ENCODE results near the gene SEC16A.

Gene SEC16A

GRCh38 chr9:136504512-136505348, 21.9 kb upstream of the SEC16A start:
- TF ChIP-seq CTCF (IDR thresholded peaks at IDR 0.05; ENCODE audit: borderline replicate concordance, control extremely low read depth, extremely low read depth, insufficient read depth, missing control alignments), result no peak
- DNase-seq (ENCODE audit: low spot score), result no peak
- in situ Hi-C loops (cut with MboI; ENCODE audit: low sequenced_read_pairs, unreplicated experiment), result no loop called here

GRCh38 chr9:136502940-136503550, 20.2 kb upstream of the SEC16A start:
- no peak for TF ChIP-seq CTCF (IDR thresholded peaks at IDR 0.05; ENCODE audit: borderline replicate concordance, control extremely low read depth, extremely low read depth, insufficient read depth, missing control alignments)

GRCh38 chr9:136502196-136502595, 19.4 kb upstream of the SEC16A start:
- in situ Hi-C loops (cut with MboI; ENCODE audit: low sequenced_read_pairs, unreplicated experiment), result no loop called here
- no peak for TF ChIP-seq CTCF (IDR thresholded peaks at IDR 0.05; ENCODE audit: borderline replicate concordance, control extremely low read depth, extremely low read depth, insufficient read depth, missing control alignments)
- DNase-seq (ENCODE audit: low spot score), result no peak

More at GRCh38 chr9:136502940-136503550, 20.2 kb upstream of the SEC16A start:
- DNase-seq (ENCODE audit: low spot score), result no peak
- in situ Hi-C loops (cut with MboI; ENCODE audit: low sequenced_read_pairs, unreplicated experiment), result no loop called here

GRCh38 chr9:136501686-136502085, 18.8 kb upstream of the SEC16A start:
- TF ChIP-seq CTCF (IDR thresholded peaks at IDR 0.05; ENCODE audit: borderline replicate concordance, control extremely low read depth, extremely low read depth, insufficient read depth, missing control alignments), result no peak
- in situ Hi-C loops (cut with MboI; ENCODE audit: low sequenced_read_pairs, unreplicated experiment), result no loop called here
- DNase-seq (ENCODE audit: low spot score), result no peak

- no peak for TF ChIP-seq CTCF (IDR thresholded peaks at IDR 0.05; ENCODE audit: borderline replicate concordance, control extremely low read depth, extremely low read depth, insufficient read depth, missing control alignments)
- DNase-seq (ENCODE audit: low spot score), result no peak
- in situ Hi-C loops (cut with MboI; ENCODE audit: low sequenced_read_pairs, unreplicated experiment), result no loop called here
These were observed 17.4 kb upstream of the SEC16A start for GRCh38 chr9:136499935-136500910.

Measured in GM13976 (cell line).